Caco-2 (cell line): Measurements from ENCODE around the gene NCF4. TPM values are rescaled to one million over a fixed set of nuclear protein-coding genes. Genes with fewer than 3 reads are reported as not detected.

ENCODE experiments used
- BruUV-seq: library from RNA; stranded (reverse); fragments of 400-500 nt; replicated peaks from 2 replicates; lab custom pipeline; 2021; lab: Mats Ljungman, UMichigan
- CTCF ChIA-PET: fragments of 300-600 bp; sonication (Branson Sonifier 250); formaldehyde crosslinking; loops from one replicate; lab custom pipeline; 2022; ENCODE audit warnings: antibody characterized with exemption; lab: Charles Lee
- POLR2A ChIA-PET: fragments of 300-600 bp; sonication (Branson Sonifier 250); formaldehyde crosslinking; loops from one replicate; lab custom pipeline; 2022; ENCODE audit warnings: antibody characterized with exemption; lab: Charles Lee
- DNase-seq, 2 experiments: peaks; one replicate each; pipeline versions ENCODE4 v3.0.0 to v3.0.0-alpha.2; 2020 to 2022
- H3K27me3 ChIP-seq: replicated peaks from 2 replicates; pipeline ENCODE4 v1.6.0; 2011; ENCODE audit warnings: low read length; ENCODE audit not compliant: control insufficient read depth, insufficient read depth
- H3K36me3 ChIP-seq: 2 replicates; pipeline ENCODE4 v1.5.1; 2011; ENCODE audit warnings: low read length; ENCODE audit not compliant: control insufficient read depth, insufficient read depth
- H3K4me1 ChIP-seq: fragments of 250-450 bp; sonication (Bioruptor Pico); 2 replicates; pipeline ENCODE4 v1.5.1; 2020; ENCODE audit warnings: mild to moderate bottlenecking
- H3K4me3 ChIP-seq: 2 replicates; pipeline ENCODE4 v1.5.1; 2011; ENCODE audit warnings: low read depth, mild to moderate bottlenecking, control low read depth, low read length
- H3K9me3 ChIP-seq: fragments of 250-450 bp; sonication (Bioruptor Pico); 2 replicates; pipeline ENCODE4 v1.5.1; 2020; ENCODE audit warnings: mild to moderate bottlenecking, moderate library complexity
- H3K27ac Mint-ChIP-seq: one replicate; pipeline ENCODE4 v1.8.0; 2022; ENCODE audit warnings: mixed read lengths; ENCODE audit not compliant: unreplicated experiment
- H3K27me3 Mint-ChIP-seq: one replicate; pipeline ENCODE4 v1.8.0; 2022; ENCODE audit warnings: mixed read lengths; ENCODE audit not compliant: insufficient read depth, unreplicated experiment
- H3K36me3 Mint-ChIP-seq: one replicate; pipeline ENCODE4 v1.8.0; 2022; ENCODE audit warnings: mild to moderate bottlenecking, mixed read lengths; ENCODE audit not compliant: insufficient read depth, unreplicated experiment
- H3K4me1 Mint-ChIP-seq: one replicate; pipeline ENCODE4 v1.8.0; 2022; ENCODE audit warnings: low read depth, mixed read lengths; ENCODE audit not compliant: unreplicated experiment
- H3K4me3 Mint-ChIP-seq: one replicate; pipeline ENCODE4 v1.8.0; 2022; ENCODE audit warnings: mild to moderate bottlenecking, moderate library complexity, mixed read lengths; ENCODE audit not compliant: unreplicated experiment
- H3K9me3 Mint-ChIP-seq: one replicate; pipeline ENCODE4 v1.8.0; 2022; ENCODE audit warnings: mixed read lengths; ENCODE audit not compliant: unreplicated experiment
- intact Hi-C: fragments of 100-400 bp; cut with micrococcal nuclease; formaldehyde crosslinking; loops from one replicate; pipeline ENCODE4 v1.10.0; 2022; ENCODE audit not compliant: unreplicated experiment
- total RNA-seq: library from RNA; stranded (reverse); gene quantifications from 2 replicates; pipeline ENCODE4 v1.2.3, GENCODE V29; 2022
- TF ChIP-seq, protein P1 (sequence below), 2 experiments: fragments of 200-600 bp in 1 of 2; IDR thresholded peaks; 1 replicate in 1 of 2; 2 replicates in 1 of 2; pipeline versions ENCODE4 v1.5.1 to v1.8.0; 2011 to 2022; ENCODE audit warnings: antibody characterized with exemption in 1 of 2, control low read depth in 1 of 2, inconsistent platforms in 1 of 2, low read depth in 1 of 2, low read length in 1 of 2, mild to moderate bottlenecking in 1 of 2, moderate library complexity in 1 of 2; ENCODE audit not compliant: insufficient read depth in 1 of 2, severe bottlenecking in 1 of 2, unreplicated experiment in 1 of 2

Gene NCF4
- total RNA-seq, 1 experiment from 2014 or later = not detected

DNA sequence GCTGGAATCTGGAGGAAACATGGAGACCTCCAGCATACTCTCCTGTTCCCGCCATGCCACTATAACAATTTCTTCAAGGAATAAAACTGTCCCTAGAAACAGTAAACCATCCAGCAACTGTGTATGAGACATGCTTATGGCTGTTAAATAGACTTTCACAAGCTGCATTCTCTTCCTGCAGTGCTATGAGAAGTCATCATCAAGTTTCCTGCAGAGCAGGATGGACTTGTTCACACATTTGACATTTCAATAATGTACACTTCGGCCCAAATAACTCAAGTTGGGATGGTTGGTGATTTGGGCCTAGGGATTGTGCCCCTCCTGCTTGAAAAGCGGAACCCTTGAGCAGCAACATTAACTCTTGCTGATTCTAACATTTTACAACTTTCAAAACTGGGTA lies 32.5 kb downstream of the NCF4 start:
- Histone ChIP-seq H3K36me3 (no peaks in the 10 kb centered on the region), H3K9me3 (no peaks in the 10 kb centered on the region), H3K4me1 (no peaks in the 10 kb centered on the region), H3K4me3 (no peak overlapping the region), H3K27me3 (no peaks in the 10 kb centered on the region)
- TF ChIP-seq, protein P1, sequence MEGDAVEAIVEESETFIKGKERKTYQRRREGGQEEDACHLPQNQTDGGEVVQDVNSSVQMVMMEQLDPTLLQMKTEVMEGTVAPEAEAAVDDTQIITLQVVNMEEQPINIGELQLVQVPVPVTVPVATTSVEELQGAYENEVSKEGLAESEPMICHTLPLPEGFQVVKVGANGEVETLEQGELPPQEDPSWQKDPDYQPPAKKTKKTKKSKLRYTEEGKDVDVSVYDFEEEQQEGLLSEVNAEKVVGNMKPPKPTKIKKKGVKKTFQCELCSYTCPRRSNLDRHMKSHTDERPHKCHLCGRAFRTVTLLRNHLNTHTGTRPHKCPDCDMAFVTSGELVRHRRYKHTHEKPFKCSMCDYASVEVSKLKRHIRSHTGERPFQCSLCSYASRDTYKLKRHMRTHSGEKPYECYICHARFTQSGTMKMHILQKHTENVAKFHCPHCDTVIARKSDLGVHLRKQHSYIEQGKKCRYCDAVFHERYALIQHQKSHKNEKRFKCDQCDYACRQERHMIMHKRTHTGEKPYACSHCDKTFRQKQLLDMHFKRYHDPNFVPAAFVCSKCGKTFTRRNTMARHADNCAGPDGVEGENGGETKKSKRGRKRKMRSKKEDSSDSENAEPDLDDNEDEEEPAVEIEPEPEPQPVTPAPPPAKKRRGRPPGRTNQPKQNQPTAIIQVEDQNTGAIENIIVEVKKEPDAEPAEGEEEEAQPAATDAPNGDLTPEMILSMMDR (IDR thresholded peaks at IDR 0.05; ENCODE audit: insufficient read depth in 1 of 2, low read depth in 1 of 2, low read length in 1 of 2, severe bottlenecking in 1 of 2, unreplicated experiment in 1 of 2) = no peak
- CTCF ChIA-PET = no interaction called here
- BruUV-seq = no TSS peak
- Mint-ChIP-seq H3K9me3 (peaks cover 10% of the 10 kb centered on the region), H3K4me3 (no peak overlapping the region), H3K27me3 (peaks cover 14% of the 10 kb centered on the region), H3K4me1 (no peaks in the 10 kb centered on the region), H3K27ac (no peak overlapping the region), H3K36me3 (no peaks in the 10 kb centered on the region)
- intact Hi-C loops = no loop called here
- no peak for DNase-seq
- POLR2A ChIA-PET = no interaction called here

DNA sequence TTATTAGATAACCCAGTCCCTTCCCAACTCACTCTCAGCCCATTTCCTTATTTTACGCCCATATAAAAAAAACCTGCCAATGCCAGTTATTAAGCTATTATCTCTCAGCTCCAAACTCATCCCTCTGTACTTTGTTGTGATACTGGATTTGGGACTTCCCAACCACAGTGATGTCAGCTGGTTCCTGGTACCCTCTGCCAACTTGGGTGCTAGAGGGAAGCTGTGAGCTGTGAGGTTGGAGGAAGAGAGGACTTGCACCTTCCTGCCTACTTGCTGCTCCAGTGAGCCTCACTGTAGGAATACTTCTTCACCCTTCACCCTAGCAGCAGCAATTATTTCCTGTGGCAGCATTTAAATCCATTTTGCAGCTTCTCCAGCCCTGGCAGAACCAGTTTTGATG lies 33.5 kb downstream of the NCF4 start:
- no peaks in the 10 kb centered on the region for H3K36me3 Mint-ChIP-seq
- Histone ChIP-seq H3K36me3 (no peaks in the 10 kb centered on the region), H3K27me3 (no peaks in the 10 kb centered on the region), H3K4me1 (no peaks in the 10 kb centered on the region), H3K9me3 (no peaks in the 10 kb centered on the region), H3K4me3 (no peak overlapping the region)
- H3K27ac Mint-ChIP-seq = no peak overlapping the region
- no peaks in the 10 kb centered on the region for H3K4me1 Mint-ChIP-seq
- peaks cover 13% of the 10 kb centered on the region for H3K27me3 Mint-ChIP-seq
- CTCF ChIA-PET = no interaction called here
- H3K9me3 Mint-ChIP-seq = peaks cover 10% of the 10 kb centered on the region
- intact Hi-C loops = no loop called here
- POLR2A ChIA-PET = no interaction called here
- DNase-seq = no peak
- H3K4me3 Mint-ChIP-seq = no peak overlapping the region
- TF ChIP-seq, protein P1 (IDR thresholded peaks at IDR 0.05; ENCODE audit: insufficient read depth in 1 of 2, low read depth in 1 of 2, low read length in 1 of 2, severe bottlenecking in 1 of 2, unreplicated experiment in 1 of 2) = no peak
- BruUV-seq = no TSS peak

DNA sequence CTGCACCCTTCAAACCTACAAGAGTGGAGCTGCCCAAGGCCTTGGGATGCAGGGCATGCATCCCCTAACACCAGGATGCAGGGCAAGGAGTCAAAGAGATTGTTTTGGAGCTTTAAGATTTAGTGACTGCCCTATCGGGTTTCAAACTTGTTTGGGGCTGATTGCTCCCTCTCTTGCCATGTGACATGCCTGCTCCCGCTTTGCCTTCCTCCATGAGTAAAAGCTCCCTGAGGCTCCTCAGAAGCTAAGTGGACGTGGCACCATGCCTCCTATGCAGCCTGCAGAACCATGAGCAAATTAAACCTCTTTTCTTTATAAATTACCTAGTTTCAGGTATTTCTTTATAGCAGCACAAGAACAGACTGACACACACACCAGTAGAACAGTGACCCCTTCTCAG lies 36.8 kb downstream of the NCF4 start:
- Mint-ChIP-seq H3K4me3 (no peak overlapping the region), H3K27me3 (peaks cover 11% of the 10 kb centered on the region), H3K36me3 (no peaks in the 10 kb centered on the region), H3K9me3 (peaks cover 10% of the 10 kb centered on the region), H3K27ac (no peak overlapping the region), H3K4me1 (no peaks in the 10 kb centered on the region)
- no peaks in the 10 kb centered on the region for H3K27me3 ChIP-seq
- CTCF ChIA-PET = interaction anchor here (0.6 kb wide), 1 partner anchor 505 kb away, joined by 3 read pairs; no protein-coding TSS in a partner anchor
- DNase-seq = no peak
- no peak overlapping the region for H3K4me3 ChIP-seq
- H3K4me1 ChIP-seq = no peaks in the 10 kb centered on the region
- H3K9me3 ChIP-seq = no peaks in the 10 kb centered on the region
- POLR2A ChIA-PET = no interaction called here
- TF ChIP-seq, protein P1 (IDR thresholded peaks at IDR 0.05; ENCODE audit: insufficient read depth in 1 of 2, low read depth in 1 of 2, low read length in 1 of 2, severe bottlenecking in 1 of 2, unreplicated experiment in 1 of 2) = no peak
- intact Hi-C loops = no loop called here
- H3K36me3 ChIP-seq = no peaks in the 10 kb centered on the region
- no TSS peak for BruUV-seq
